HL-60 (cell line): ENCODE results near the gene CPXM1.

Source experiments
- GABPA ChIP-seq: IDR thresholded peaks from 2 replicates; pipeline ENCODE4 v1.6.1; 2012; ENCODE audit warnings: low read depth
- POLR2AphosphoS5 ChIP-seq: IDR thresholded peaks from 2 replicates; pipeline ENCODE4 v1.6.1; 2012; ENCODE audit warnings: low read depth
- TF ChIP-seq, protein P1 (sequence below): IDR thresholded peaks from one replicate; pipeline ENCODE4 v1.5.1; 2011; ENCODE audit warnings: low read length, control low read depth, inconsistent platforms; ENCODE audit not compliant: insufficient read depth

DNA sequence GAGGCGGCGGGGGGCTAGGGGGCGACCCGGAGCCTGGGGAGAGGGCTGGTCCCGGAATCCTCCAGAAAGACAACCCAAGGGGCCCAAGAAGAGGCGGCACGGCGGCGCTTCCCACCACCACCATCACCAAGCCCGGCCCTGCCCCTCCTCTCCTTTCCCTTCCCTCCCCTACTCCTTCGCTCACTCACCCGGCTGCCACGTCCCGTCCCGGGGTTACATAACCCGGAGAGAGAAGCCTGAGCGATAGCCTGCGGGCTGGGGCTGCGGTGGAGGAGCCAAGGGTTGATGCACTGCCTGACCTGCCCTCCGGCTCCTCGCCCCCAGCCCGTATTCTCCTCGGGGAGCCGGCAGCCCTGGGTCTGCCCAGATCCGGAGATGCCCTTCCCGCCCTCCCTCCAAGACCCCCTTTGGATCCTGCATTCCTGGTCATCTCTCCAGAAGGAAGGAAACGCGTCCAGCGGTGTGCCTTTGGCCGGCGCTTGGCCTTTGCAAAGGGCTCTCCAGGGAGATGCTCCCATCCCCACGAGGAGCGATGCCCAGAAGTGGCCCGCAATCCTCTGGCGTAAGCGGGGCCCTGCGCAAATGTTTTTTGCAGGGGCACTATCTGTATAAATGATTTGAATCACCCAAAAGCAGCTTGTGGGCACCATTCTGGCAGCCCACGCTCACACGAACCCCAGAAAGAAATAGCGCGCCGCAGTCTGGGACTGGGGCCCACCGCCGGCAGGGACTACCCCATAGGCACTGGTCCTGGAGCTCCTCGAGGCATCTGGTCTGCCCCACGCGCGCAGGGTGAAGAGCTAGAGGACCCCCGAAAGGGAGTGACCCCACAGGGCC, 4.6 kb upstream of the CPXM1 start:
- TF ChIP-seq, protein P1, sequence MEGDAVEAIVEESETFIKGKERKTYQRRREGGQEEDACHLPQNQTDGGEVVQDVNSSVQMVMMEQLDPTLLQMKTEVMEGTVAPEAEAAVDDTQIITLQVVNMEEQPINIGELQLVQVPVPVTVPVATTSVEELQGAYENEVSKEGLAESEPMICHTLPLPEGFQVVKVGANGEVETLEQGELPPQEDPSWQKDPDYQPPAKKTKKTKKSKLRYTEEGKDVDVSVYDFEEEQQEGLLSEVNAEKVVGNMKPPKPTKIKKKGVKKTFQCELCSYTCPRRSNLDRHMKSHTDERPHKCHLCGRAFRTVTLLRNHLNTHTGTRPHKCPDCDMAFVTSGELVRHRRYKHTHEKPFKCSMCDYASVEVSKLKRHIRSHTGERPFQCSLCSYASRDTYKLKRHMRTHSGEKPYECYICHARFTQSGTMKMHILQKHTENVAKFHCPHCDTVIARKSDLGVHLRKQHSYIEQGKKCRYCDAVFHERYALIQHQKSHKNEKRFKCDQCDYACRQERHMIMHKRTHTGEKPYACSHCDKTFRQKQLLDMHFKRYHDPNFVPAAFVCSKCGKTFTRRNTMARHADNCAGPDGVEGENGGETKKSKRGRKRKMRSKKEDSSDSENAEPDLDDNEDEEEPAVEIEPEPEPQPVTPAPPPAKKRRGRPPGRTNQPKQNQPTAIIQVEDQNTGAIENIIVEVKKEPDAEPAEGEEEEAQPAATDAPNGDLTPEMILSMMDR = no peak
- no peak for TF ChIP-seq GABPA
- TF ChIP-seq POLR2AphosphoS5 = no peak
